HepG2 (cell line): ENCODE results near the gene GGA1. TPM values are rescaled to one million over a fixed set of nuclear protein-coding genes. Genes with fewer than 3 reads are reported as not detected.
A peak's percentile ranks its signal among the peaks of the same experiment; 100 is the strongest.

ENCODE experiments used
- CBX2 ChIP-seq, 2 experiments: fragments of 200-600 bp in 1 of 2; sonication (generic); formaldehyde crosslinking in 1 of 2; IDR thresholded peaks; 2 replicates each; pipeline versions ENCODE4 v1.7.0 to v1.8.1; 2018 to 2022; ENCODE audit warnings: low read depth in 2 of 2, low read length in 1 of 2, mild to moderate bottlenecking in 1 of 2, missing genetic modification reagents in 1 of 2
- DZIP1 ChIP-seq: sonication (generic); formaldehyde crosslinking; IDR thresholded peaks from 2 replicates; pipeline ENCODE4 v1.5.0; 2020; ENCODE audit warnings: mild to moderate bottlenecking, missing genetic modification reagents
- FOXK2 ChIP-seq: fragments of 450-650 bp; IDR thresholded peaks from 2 replicates; pipeline ENCODE4 v1.6.1; 2016
- KDM5A ChIP-seq: fragments of 200-600 bp; sonication (generic); IDR thresholded peaks from 2 replicates; pipeline ENCODE4 v1.7.0; 2018; ENCODE audit warnings: antibody characterized with exemption, mild to moderate bottlenecking, low read length, borderline replicate concordance
- NCOA5 ChIP-seq: sonication (generic); formaldehyde crosslinking; IDR thresholded peaks from 2 replicates; pipeline ENCODE4 v1.4.0; 2020; ENCODE audit warnings: missing genetic modification reagents
- SIN3B ChIP-seq: fragments of 150-350 bp; IDR thresholded peaks from 2 replicates; pipeline ENCODE4 v1.6.1; 2014; ENCODE audit warnings: low read length
- USF2 ChIP-seq, 2 experiments: sonication (generic) in 1 of 2; formaldehyde crosslinking in 1 of 2; IDR thresholded peaks; 2 replicates each; pipeline versions ENCODE4 v1.5.1 to v1.6.1; 2011 to 2020; ENCODE audit warnings: borderline replicate concordance in 1 of 2, low read depth in 1 of 2, low read length in 1 of 2, mild to moderate bottlenecking in 1 of 2, missing genetic modification reagents in 1 of 2, moderate library complexity in 1 of 2
- XRCC5 ChIP-seq: fragments of 200-400 bp; formaldehyde crosslinking; optimal IDR thresholded peaks from 2 replicates; pipeline ENCODE3; 2017; ENCODE audit warnings: mild to moderate bottlenecking, low read length
- ZNF235 ChIP-seq: sonication (generic); formaldehyde crosslinking; IDR thresholded peaks from 2 replicates; pipeline ENCODE4 v1.8.1; 2023; ENCODE audit warnings: mild to moderate bottlenecking, missing genetic modification reagents, borderline replicate concordance
- polyA plus RNA-seq, 8 experiments: library from polyadenylated mRNA; depleted of rRNA in 3 of 8; stranded (reverse) in 7 of 8; unstranded in 1 of 8; fragments of >200 nt; fragmentation: Illumina TruSeq in 4 of 8; extraction: Trizol in 4 of 8; gene quantifications; 2 replicates each; pipeline versions ENCODE4 v1.2.1 to v1.2.3, GENCODE V29; 2011 to 2016; ENCODE audit warnings: low read depth in 4 of 8, missing spikeins in 1 of 8, mixed read lengths in 1 of 8; ENCODE audit not compliant: insufficient read depth in 1 of 8
- total RNA-seq, 5 experiments: library from RNA; depleted of rRNA; stranded (reverse); fragments of >200 nt; fragmentation: Illumina TruSeq; extraction: Trizol; gene quantifications; 2 replicates each; pipeline ENCODE4 v1.2.3, GENCODE V29; 2016; ENCODE audit warnings: low read depth in 1 of 5
- TF ChIP-seq, protein P1 (sequence below): sonication (generic); formaldehyde crosslinking; IDR thresholded peaks from 2 replicates; pipeline ENCODE4 v1.9.0; 2021; ENCODE audit warnings: mild to moderate bottlenecking, missing genetic modification reagents
- TF ChIP-seq, protein P2 (sequence below): IDR thresholded peaks from 2 replicates; pipeline ENCODE4 v1.4.0; 2020; ENCODE audit warnings: mild to moderate bottlenecking, missing genetic modification reagents

GGA1 gene
- total and polyA plus RNA-seq, 2 of the 13 experiments (the other 11 are each of a cell fraction or from before 2014, with no cell fraction given) = 29.1 to 87.2 TPM

DNA sequence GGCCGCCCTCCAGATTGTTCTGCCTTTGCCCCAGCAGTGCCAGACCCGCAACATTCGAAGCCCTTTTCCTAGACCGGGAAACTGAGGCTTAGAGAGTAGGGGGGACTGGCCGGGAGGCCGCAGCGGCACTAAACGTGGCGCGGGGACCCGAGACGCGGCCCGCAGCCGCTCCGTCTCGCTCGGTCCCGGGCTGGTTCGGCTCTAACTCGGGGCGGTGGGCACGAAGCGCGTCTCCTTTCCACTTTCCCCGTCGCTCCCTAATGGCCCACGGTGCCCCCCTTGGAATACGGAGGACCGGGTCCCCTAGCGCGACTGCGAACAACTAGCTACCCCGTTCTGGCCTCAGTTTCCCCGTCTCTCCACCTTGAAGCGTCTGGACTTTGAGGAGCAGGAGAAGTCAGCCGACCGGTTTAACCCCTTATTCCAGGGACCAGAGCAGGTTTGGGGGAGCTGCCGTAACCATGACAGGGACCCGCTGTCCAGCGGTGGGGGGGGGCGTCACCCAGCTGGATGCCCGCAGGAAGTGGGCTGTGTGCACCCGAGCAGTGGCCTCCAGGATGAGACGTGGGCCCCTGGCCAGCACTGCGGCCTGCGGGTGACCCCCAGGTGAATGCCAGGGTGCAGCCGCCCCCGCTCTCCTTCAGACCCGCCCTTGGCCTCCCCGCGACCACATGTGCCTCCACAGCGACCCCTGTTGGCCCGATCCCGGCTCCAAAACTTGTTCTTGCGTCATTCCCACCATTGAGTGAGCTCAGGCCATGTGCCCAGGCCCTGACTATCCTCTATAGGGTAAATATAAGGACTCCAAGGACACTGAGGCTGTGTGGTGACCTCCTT, 47.2 kb upstream of the GGA1 start (continued):
- TF ChIP-seq USF2 (IDR thresholded peaks at IDR 0.05; ENCODE audit: low read depth, low read length) = peak; percentile 26; the same call in 1 of the 2 replicates
- no peak; the same call in 1 of the 2 replicates for TF ChIP-seq USF2 (CRISPR knock-in tag; IDR thresholded peaks at IDR 0.05; ENCODE audit: borderline replicate concordance)
- TF ChIP-seq FOXK2 = no peak
- peak; percentile 81 for TF ChIP-seq XRCC5
- TF ChIP-seq DZIP1 = peak; percentile 20
- TF ChIP-seq CBX2 (IDR thresholded peaks at IDR 0.05; ENCODE audit: low read depth, low read length) = no peak
- no peak for TF ChIP-seq CBX2 (CRISPR knock-in tag; IDR thresholded peaks at IDR 0.05; ENCODE audit: low read depth)
- no peak for TF ChIP-seq NCOA5 (CRISPR knock-in tag)
- TF ChIP-seq SIN3B = no peak; the same call in 1 of the 2 replicates
- TF ChIP-seq, protein P1, sequence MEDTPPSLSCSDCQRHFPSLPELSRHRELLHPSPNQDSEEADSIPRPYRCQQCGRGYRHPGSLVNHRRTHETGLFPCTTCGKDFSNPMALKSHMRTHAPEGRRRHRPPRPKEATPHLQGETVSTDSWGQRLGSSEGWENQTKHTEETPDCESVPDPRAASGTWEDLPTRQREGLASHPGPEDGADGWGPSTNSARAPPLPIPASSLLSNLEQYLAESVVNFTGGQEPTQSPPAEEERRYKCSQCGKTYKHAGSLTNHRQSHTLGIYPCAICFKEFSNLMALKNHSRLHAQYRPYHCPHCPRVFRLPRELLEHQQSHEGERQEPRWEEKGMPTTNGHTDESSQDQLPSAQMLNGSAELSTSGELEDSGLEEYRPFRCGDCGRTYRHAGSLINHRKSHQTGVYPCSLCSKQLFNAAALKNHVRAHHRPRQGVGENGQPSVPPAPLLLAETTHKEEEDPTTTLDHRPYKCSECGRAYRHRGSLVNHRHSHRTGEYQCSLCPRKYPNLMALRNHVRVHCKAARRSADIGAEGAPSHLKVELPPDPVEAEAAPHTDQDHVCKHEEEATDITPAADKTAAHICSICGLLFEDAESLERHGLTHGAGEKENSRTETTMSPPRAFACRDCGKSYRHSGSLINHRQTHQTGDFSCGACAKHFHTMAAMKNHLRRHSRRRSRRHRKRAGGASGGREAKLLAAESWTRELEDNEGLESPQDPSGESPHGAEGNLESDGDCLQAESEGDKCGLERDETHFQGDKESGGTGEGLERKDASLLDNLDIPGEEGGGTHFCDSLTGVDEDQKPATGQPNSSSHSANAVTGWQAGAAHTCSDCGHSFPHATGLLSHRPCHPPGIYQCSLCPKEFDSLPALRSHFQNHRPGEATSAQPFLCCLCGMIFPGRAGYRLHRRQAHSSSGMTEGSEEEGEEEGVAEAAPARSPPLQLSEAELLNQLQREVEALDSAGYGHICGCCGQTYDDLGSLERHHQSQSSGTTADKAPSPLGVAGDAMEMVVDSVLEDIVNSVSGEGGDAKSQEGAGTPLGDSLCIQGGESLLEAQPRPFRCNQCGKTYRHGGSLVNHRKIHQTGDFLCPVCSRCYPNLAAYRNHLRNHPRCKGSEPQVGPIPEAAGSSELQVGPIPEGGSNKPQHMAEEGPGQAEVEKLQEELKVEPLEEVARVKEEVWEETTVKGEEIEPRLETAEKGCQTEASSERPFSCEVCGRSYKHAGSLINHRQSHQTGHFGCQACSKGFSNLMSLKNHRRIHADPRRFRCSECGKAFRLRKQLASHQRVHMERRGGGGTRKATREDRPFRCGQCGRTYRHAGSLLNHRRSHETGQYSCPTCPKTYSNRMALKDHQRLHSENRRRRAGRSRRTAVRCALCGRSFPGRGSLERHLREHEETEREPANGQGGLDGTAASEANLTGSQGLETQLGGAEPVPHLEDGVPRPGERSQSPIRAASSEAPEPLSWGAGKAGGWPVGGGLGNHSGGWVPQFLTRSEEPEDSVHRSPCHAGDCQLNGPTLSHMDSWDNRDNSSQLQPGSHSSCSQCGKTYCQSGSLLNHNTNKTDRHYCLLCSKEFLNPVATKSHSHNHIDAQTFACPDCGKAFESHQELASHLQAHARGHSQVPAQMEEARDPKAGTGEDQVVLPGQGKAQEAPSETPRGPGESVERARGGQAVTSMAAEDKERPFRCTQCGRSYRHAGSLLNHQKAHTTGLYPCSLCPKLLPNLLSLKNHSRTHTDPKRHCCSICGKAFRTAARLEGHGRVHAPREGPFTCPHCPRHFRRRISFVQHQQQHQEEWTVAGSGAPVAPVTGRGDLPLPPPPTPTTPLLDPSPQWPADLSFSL (CRISPR knock-in tag) = no peak
- TF ChIP-seq KDM5A = no peak
- TF ChIP-seq, protein P2, sequence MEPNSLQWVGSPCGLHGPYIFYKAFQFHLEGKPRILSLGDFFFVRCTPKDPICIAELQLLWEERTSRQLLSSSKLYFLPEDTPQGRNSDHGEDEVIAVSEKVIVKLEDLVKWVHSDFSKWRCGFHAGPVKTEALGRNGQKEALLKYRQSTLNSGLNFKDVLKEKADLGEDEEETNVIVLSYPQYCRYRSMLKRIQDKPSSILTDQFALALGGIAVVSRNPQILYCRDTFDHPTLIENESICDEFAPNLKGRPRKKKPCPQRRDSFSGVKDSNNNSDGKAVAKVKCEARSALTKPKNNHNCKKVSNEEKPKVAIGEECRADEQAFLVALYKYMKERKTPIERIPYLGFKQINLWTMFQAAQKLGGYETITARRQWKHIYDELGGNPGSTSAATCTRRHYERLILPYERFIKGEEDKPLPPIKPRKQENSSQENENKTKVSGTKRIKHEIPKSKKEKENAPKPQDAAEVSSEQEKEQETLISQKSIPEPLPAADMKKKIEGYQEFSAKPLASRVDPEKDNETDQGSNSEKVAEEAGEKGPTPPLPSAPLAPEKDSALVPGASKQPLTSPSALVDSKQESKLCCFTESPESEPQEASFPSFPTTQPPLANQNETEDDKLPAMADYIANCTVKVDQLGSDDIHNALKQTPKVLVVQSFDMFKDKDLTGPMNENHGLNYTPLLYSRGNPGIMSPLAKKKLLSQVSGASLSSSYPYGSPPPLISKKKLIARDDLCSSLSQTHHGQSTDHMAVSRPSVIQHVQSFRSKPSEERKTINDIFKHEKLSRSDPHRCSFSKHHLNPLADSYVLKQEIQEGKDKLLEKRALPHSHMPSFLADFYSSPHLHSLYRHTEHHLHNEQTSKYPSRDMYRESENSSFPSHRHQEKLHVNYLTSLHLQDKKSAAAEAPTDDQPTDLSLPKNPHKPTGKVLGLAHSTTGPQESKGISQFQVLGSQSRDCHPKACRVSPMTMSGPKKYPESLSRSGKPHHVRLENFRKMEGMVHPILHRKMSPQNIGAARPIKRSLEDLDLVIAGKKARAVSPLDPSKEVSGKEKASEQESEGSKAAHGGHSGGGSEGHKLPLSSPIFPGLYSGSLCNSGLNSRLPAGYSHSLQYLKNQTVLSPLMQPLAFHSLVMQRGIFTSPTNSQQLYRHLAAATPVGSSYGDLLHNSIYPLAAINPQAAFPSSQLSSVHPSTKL (CRISPR knock-in tag) = peak; percentile 83
- TF ChIP-seq ZNF235 (CRISPR knock-in tag) = peak; percentile 75; the same call in 1 of the 2 replicates
